ENCODE data around the gene NHS.

NHS gene

DNA sequence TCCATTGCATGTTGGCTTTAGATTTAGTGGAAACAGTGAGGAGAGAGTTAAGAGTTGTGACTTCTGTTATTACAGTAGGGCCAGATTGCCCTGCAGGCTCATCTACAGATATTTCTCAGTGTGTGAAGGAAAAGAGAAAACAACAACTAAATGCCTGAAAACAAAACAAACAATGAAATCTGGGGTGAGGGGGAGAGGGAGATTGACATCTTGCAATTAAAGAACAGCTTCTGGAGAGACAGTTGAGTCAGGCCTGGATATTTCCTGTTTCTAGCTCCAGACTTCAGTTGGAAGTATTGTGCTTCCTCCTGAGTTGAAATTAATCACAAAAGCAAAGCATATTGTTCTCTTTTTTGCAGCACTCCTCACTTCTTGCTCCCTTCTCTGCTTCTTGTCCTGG is 254.0 kb downstream of the NHS start:
- in situ Hi-C loops (cut with MboI; ENCODE audit: low pct_unique_long_range_greater_than_20kb, low sequenced_read_pairs), result no loop called here
- DNase-seq, result no peak

DNA sequence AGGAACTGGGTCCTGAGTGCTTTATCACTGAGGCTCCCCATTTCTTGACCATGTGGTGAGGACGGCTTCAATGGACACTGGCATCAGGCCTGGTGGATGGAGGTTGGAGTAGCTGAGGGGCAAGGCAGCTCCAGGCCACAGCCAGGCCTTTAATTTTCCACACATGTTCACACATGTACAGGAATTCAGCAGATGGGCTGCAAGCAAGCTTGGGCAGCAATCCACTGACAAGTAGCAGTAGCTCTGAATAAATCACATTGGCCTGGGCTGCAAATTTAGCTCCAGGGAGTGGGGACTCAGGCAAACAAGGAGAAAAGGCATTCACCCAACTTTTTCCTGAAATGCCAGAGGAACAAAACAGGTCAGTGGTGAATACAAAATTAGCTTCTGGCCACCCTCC is 254.5 kb downstream of the NHS start:
- DNase-seq, result no peak
- in situ Hi-C loops (cut with MboI; ENCODE audit: low pct_unique_long_range_greater_than_20kb, low sequenced_read_pairs), result no loop called here

DNA sequence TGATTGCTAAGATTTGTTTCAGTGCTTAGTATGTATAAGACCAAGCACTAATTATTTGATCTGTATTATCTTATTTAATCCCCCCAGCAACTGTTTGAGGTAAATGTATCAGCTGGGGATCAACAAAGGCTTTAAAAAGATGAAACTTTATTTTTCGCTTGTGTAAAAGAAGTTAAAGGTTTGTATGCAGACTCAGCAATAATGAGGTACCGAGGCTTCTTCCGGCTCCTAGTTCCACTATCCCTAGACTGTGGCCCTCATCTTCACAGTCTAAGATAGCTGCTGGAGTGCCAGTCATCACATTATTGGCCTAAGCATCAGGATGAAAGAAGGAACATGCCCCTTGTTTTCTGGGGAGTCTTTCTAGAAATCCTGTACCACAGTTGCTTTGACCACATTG is 256.6 kb downstream of the NHS start:
- no peak for DNase-seq
- in situ Hi-C loops (cut with MboI; ENCODE audit: low pct_unique_long_range_greater_than_20kb, low sequenced_read_pairs), result no loop called here

DNA sequence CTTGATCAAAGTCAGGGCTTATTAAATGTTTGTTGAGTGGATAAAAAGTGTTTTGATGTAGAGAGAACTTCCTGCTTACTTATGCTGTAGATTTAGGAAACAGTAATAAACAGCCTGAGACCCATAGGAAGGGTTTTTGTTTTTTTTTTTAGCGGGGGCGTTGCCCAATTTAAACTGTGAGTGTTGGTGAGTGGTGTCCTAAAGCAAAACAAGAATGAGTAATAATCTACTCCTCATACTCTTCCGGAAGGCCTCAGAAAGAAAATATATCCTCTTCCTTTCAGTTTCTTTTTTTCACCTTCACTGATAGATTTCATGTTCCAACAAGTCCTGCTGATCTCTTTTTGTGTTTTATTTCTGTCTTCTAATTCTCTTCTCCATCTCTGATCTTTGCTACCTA is 257.9 kb downstream of the NHS start:
- DNase-seq, result no peak
- in situ Hi-C loops (cut with MboI; ENCODE audit: low pct_unique_long_range_greater_than_20kb, low sequenced_read_pairs), result no loop called here

DNA sequence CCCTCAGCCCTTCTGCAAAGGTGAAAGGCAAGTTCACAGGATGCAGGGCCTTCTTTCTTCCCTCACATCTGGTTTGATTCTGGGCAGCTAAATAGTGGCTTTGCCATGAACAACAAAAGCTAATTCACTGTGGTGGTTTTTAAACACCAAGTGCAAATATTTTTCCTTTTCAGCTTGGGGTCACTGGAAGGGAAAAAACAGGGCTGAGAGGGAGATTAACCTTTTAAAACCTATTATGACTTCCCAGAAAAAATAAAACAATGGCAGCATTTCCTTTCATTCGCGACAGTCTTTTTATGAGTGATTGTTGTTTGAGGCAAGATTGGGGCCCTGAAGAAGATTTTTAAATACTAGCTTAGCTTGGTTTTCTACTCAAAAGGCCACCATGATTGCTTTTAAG is 258.5 kb downstream of the NHS start:
- DNase-seq, result no peak
- in situ Hi-C loops (cut with MboI; ENCODE audit: low pct_unique_long_range_greater_than_20kb, low sequenced_read_pairs), result no loop called here

GRCh38 chrX:17634542-17635207 is 259.7 kb downstream of the NHS start:
- no peak for DNase-seq
- in situ Hi-C loops (cut with MboI; ENCODE audit: low pct_unique_long_range_greater_than_20kb, low sequenced_read_pairs), result no loop called here

DNA sequence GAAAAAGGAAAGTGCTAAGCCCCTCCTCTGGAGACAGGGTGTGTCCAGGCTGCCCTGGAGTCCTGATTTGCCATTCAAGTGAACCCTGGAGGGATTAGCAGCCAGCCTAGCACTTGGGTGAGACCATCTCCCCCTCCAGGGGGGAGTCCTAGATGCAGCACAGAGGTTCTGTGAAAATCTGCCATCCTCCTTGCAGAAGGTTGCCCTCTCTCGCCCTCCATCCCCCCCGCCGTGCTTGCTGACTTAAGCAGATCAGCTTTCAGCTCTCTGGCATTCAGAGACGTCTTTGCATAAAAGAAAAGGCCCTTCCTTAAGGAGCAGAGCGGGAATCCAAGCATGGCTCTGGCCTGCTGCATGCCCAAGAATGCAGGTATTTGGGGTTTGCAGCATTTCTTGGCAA is 260.2 kb downstream of the NHS start:
- DNase-seq, result no peak
- in situ Hi-C loops (cut with MboI; ENCODE audit: low pct_unique_long_range_greater_than_20kb, low sequenced_read_pairs), result no loop called here

- in situ Hi-C loops (cut with MboI; ENCODE audit: low pct_unique_long_range_greater_than_20kb, low sequenced_read_pairs), result no loop called here
- no peak for DNase-seq
Observed at GRCh38 chrX:17637235-17637634, 262.2 kb downstream of the NHS start.

- no peak for DNase-seq
- in situ Hi-C loops (cut with MboI; ENCODE audit: low pct_unique_long_range_greater_than_20kb, low sequenced_read_pairs), result no loop called here
Observed at GRCh38 chrX:17638731-17639130, 263.7 kb downstream of the NHS start.

GRCh38 chrX:17642891-17643290 is 267.9 kb downstream of the NHS start:
- DNase-seq, result no peak
- in situ Hi-C loops (cut with MboI; ENCODE audit: low pct_unique_long_range_greater_than_20kb, low sequenced_read_pairs), result no loop called here

DNA sequence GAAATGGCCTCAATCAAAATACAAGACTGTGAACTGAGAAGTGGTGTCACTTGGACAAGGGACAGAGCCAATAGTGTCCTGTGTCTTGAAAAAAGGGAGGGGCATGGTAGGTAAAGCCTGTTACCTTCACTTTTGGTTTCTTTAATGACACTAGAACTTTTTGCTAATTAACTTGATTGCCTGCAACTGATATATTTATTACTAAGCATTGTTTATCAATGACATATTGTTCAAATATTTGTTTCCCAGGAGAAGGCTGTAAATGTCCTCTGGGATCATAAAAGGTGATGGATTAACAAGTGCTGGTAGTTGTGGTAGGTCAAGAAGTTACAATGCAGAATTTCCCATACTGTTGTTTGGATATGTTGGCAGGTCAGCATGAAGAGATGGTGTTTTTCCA is 268.5 kb downstream of the NHS start:
- in situ Hi-C loops (cut with MboI; ENCODE audit: low pct_unique_long_range_greater_than_20kb, low sequenced_read_pairs), result no loop called here

GRCh38 chrX:17644001-17644400 is 269.0 kb downstream of the NHS start:
- no peak for DNase-seq
- in situ Hi-C loops (cut with MboI; ENCODE audit: low pct_unique_long_range_greater_than_20kb, low sequenced_read_pairs), result no loop called here

More for the DNA sequence above, 268.5 kb downstream of the NHS start:
- no peak for DNase-seq

DNA sequence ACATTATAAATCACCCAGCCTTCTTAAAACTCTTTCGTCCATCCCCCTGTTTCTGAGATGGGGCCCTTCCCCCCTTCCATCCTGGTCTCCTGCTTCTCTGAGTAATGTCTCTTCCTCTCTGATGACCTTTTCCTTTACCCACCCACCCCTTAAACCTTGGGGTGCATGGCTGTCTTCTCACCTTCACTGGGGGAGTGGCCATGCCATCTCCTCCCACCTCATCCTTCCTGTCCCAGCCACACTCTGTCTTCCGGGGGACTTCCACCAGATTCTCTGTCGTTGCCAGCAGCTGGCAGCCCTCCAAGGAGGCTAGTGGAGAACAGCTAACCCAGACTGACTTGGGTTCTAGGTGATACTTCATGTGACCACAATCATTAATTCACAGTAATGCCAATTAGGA is 279.1 kb downstream of the NHS start:
- in situ Hi-C loops (cut with MboI; ENCODE audit: low pct_unique_long_range_greater_than_20kb, low sequenced_read_pairs), result no loop called here
- DNase-seq, result no peak

DNA sequence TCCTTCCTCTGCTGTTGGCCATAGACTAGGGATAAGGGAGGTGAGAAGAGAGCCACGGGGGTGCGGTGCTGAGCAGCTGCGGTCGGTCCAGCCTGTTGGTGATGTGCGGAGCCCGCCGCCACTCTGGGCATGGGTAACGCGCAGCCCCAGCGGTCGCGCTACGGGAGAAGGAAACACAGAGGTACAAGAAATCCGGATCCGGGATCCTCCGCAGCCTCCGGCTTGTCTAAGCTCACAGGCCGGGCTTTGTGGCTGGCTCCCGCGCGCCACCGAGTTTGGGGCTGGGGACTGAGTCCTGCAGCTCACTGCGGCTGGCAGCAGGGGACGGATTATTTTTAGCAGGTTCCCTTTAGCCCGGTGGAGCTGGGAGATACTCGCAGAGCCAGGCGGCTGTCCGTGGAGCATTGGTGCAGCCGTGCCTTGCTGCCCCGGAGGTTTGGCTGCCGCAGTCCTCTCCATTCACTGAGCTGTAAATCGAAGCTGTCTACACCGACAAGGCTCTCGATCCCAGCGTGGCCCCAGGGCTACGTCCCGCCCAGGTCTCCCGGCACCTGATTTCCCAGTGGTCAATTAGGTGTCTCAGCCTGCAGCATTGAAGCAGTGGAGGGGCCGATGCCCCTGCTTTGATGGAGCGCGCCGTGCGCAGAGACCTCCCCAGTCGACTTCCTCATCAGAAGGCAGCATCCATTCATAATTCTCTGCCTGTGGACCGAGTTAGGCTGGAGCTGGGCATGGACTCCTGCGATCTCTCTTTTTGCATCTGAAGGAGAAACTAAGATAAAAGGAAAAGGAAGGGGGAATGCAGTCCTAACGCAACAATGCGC is 280.4 kb downstream of the NHS start:
- in situ Hi-C loops (cut with MboI; ENCODE audit: low pct_unique_long_range_greater_than_20kb, low sequenced_read_pairs), result no loop called here
- no peak for DNase-seq

DNA sequence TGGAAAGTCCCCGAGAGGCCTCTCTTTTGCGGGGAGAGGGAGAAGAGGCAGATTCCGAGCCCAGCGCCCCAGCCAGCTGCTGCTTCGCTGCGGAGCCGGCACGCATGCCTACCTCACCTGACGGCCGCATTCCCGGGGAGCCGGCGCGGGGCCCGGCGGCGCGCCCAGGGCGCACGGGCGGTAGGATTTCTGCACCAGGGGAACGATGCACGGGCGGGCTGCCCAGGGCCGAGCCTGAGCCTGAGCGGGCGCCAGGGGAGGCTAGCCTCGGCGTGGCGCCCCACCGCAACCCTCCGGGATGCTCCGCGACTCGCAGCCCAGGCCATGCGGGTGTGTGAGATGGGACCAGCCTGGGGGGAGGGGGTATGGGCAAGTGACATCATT is 281.0 kb downstream of the NHS start:
- in situ Hi-C loops (cut with MboI; ENCODE audit: low pct_unique_long_range_greater_than_20kb, low sequenced_read_pairs), result no loop called here

GRCh38 chrX:17656556-17656955 is 281.6 kb downstream of the NHS start:
- in situ Hi-C loops (cut with MboI; ENCODE audit: low pct_unique_long_range_greater_than_20kb, low sequenced_read_pairs), result no loop called here
- no peak for DNase-seq

More for the DNA sequence above, 281.0 kb downstream of the NHS start:
- no peak for DNase-seq

DNA sequence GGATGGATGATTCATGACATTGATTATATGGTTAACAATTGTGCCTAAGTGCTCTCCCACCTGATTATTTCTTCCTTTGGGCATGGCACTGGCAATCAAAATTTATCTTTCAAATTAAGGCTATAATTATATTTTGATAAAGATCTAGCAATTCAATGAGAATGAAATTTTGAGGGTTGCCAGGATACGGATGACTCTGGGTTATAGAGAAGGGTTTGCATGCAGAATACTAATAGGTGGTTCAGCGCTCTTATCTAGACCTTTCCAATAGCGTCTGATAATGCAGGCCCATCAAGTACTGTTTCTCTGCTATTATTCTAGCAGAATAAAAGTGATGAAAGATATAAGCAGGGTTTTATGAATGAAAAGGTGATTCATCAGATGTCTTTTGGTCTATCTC is 287.4 kb downstream of the NHS start:
- in situ Hi-C loops (cut with MboI; ENCODE audit: low pct_unique_long_range_greater_than_20kb, low sequenced_read_pairs), result no loop called here

DNA sequence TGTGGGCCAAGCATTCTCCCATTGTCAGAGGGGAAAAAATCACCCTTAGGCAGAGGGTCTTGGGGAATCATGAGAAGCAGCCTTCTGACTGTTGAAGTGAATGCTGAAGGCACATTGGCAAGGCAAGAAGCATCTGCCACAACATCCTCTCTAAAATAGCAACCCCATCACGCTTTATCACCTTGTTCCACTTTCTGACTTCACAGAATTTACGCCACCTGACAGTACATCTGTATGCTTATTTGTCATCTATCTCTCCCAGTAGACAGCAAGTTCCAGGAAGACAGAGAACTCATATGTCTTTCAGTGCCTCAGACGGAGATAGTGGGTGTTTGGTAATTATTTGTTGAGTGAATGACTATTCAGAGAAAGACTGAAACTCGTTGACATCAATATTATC is 293.9 kb downstream of the NHS start:
- no peak for DNase-seq
- in situ Hi-C loops (cut with MboI; ENCODE audit: low pct_unique_long_range_greater_than_20kb, low sequenced_read_pairs), result no loop called here

More for the DNA sequence above, 287.4 kb downstream of the NHS start:
- DNase-seq, result no peak

DNA sequence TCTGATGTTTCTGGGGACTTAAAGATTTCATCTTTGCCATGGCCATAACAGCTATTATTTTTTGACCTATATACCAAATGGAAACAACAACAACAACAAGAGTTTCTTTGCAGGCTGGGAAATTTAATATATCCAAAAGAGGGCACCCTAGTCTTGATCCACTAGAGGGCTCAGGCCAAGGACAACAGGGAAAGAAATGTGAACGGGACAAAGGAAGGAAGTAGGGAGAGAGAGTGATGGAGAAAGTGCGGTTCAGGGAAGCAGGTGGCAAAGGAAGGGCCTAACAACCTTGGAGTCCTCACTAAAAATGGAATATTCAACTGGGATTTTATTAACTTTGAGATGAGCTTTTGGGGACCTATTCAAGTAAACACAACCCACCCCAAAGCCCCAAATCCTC is 294.5 kb downstream of the NHS start:
- in situ Hi-C loops (cut with MboI; ENCODE audit: low pct_unique_long_range_greater_than_20kb, low sequenced_read_pairs), result no loop called here
- no peak for DNase-seq

- in situ Hi-C loops (cut with MboI; ENCODE audit: low pct_unique_long_range_greater_than_20kb, low sequenced_read_pairs), result no loop called here
- no peak for DNase-seq
Observed at GRCh38 chrX:17669891-17670290, 294.9 kb downstream of the NHS start.

GRCh38 chrX:17670874-17671273 is 295.9 kb downstream of the NHS start:
- DNase-seq, result no peak
- in situ Hi-C loops (cut with MboI; ENCODE audit: low pct_unique_long_range_greater_than_20kb, low sequenced_read_pairs), result no loop called here

Measured in KBM-7 (cell line).